K562 (cell line): ENCODE data around the gene FBXO22. TPM values are rescaled to one million over a fixed set of nuclear protein-coding genes. Genes with fewer than 3 reads are reported as not detected.

Experiments
- EGR1 ChIP-seq: fragments of 450-650 bp; conservative IDR thresholded peaks from 2 replicates; pipeline ENCODE4 v1.6.1; 2017; ENCODE audit warnings: mild to moderate bottlenecking
- ERF ChIP-seq: fragments of 450-650 bp; formaldehyde crosslinking; IDR thresholded peaks from 2 replicates; pipeline ENCODE4 v1.4.0; 2020; ENCODE audit warnings: mild to moderate bottlenecking, mixed read lengths
- FOXA3 ChIP-seq, 2 experiments: fragments of 450-650 bp in 1 of 2; sonication (generic) in 1 of 2; formaldehyde crosslinking; IDR thresholded peaks in 1 of 2; conservative IDR thresholded peaks in 1 of 2; 2 replicates each; pipeline versions ENCODE4 v1.4.0 to v1.8.0; 2020 to 2022; ENCODE audit warnings: mild to moderate bottlenecking in 2 of 2, missing genetic modification reagents in 1 of 2
- HNRNPL ChIP-seq: fragments of 200-400 bp; formaldehyde crosslinking; IDR thresholded peaks from 2 replicates; pipeline ENCODE4 v1.6.1; 2017; ENCODE audit warnings: low read depth, mild to moderate bottlenecking, low read length
- ILF3 ChIP-seq: fragments of 450-650 bp; IDR thresholded peaks from 2 replicates; pipeline ENCODE4 v1.6.1; 2018; ENCODE audit warnings: antibody characterized with exemption, mild to moderate bottlenecking, moderate library complexity, borderline replicate concordance
- MCM7 ChIP-seq, 2 experiments: fragments of 450-650 bp; IDR thresholded peaks; 2 replicates each; pipeline ENCODE4 v1.6.1; 2016 to 2018
- MLLT1 ChIP-seq, 2 experiments: fragments of 450-650 bp; IDR thresholded peaks; 2 replicates each; pipeline ENCODE4 v1.6.1; 2016
- NFATC3 ChIP-seq: fragments of 450-650 bp; IDR thresholded peaks from 2 replicates; pipeline ENCODE4 v1.6.1; 2017; ENCODE audit warnings: mild to moderate bottlenecking
- PTRF ChIP-seq: fragments of 450-650 bp; IDR thresholded peaks from 2 replicates; pipeline ENCODE4 v1.6.1; 2016; ENCODE audit warnings: mild to moderate bottlenecking, missing genetic modification characterization, missing compliant biosample characterization
- TAF1 ChIP-seq: IDR thresholded peaks from 2 replicates; pipeline ENCODE4 v1.6.1; 2011; ENCODE audit warnings: mild to moderate bottlenecking, low read length, moderate library complexity; ENCODE audit not compliant: insufficient read depth, control insufficient read depth, severe bottlenecking; ENCODE audit errors: extremely low read depth
- ZFP36 ChIP-seq: fragments of 150-350 bp; IDR thresholded peaks from 2 replicates; pipeline ENCODE4 v1.6.1; 2018; ENCODE audit warnings: low read length, low read depth; ENCODE audit not compliant: partially characterized antibody
- ZNF12 ChIP-seq: sonication (generic); formaldehyde crosslinking; IDR thresholded peaks from 2 replicates; pipeline ENCODE4 v1.4.0; 2020; ENCODE audit warnings: mild to moderate bottlenecking, missing genetic modification reagents
- polyA plus RNA-seq, 8 experiments: library from polyadenylated mRNA; depleted of rRNA in 4 of 8; stranded (reverse) in 5 of 8; unstranded in 3 of 8; fragments of >200 nt; fragmentation: Nextera tagmentation in 2 of 8; fragmentation: Illumina TruSeq in 1 of 8; extraction: Ambion mirVana in 2 of 8; extraction: Trizol in 1 of 8; gene quantifications; 2 replicates each; pipeline versions ENCODE4 v1.2.1 to v1.2.3, GENCODE V29; 2011 to 2014; ENCODE audit warnings: inconsistent platforms in 1 of 8, missing spikeins in 1 of 8
- total RNA-seq, 7 experiments: library from RNA; depleted of rRNA in 6 of 7; stranded (reverse); fragments of >200 nt in 6 of 7; fragmentation: Illumina TruSeq in 2 of 7; extraction: Trizol in 2 of 7; gene quantifications; 2 replicates each; pipeline versions ENCODE4 v1.2.1 to v1.2.3, GENCODE V29; 2011 to 2021; ENCODE audit warnings: low replicate concordance in 1 of 7
- TF ChIP-seq, protein P1 (sequence below): fragments of 450-650 bp; IDR thresholded peaks from 2 replicates; pipeline ENCODE4 v1.6.1; 2016; ENCODE audit warnings: mild to moderate bottlenecking, moderate library complexity
- TF ChIP-seq, protein P2 (sequence below): fragments of 250-450 bp; sonication (Bioruptor Pico); IDR thresholded peaks from 2 replicates; pipeline ENCODE4 v1.8.0; 2021; ENCODE audit warnings: borderline replicate concordance, mild to moderate bottlenecking, moderate library complexity; ENCODE audit not compliant: poor library complexity, severe bottlenecking

FBXO22 gene
- total and polyA plus RNA-seq, 9 of the 15 experiments (the other 6 are each of a cell fraction or from before 2014, with no cell fraction given), result 24.4 to 99.4 (median 66.5) TPM

GRCh38 chr15:75864213-75865059 lies 39.2 kb upstream of the FBXO22 start (continued):
- TF ChIP-seq MCM7 (IDR thresholded peaks at IDR 0.05), result no peak
- TF ChIP-seq ZFP36, result no peak
- TF ChIP-seq NFATC3, result no peak
- TF ChIP-seq TAF1, result no peak
- TF ChIP-seq, protein P1, sequence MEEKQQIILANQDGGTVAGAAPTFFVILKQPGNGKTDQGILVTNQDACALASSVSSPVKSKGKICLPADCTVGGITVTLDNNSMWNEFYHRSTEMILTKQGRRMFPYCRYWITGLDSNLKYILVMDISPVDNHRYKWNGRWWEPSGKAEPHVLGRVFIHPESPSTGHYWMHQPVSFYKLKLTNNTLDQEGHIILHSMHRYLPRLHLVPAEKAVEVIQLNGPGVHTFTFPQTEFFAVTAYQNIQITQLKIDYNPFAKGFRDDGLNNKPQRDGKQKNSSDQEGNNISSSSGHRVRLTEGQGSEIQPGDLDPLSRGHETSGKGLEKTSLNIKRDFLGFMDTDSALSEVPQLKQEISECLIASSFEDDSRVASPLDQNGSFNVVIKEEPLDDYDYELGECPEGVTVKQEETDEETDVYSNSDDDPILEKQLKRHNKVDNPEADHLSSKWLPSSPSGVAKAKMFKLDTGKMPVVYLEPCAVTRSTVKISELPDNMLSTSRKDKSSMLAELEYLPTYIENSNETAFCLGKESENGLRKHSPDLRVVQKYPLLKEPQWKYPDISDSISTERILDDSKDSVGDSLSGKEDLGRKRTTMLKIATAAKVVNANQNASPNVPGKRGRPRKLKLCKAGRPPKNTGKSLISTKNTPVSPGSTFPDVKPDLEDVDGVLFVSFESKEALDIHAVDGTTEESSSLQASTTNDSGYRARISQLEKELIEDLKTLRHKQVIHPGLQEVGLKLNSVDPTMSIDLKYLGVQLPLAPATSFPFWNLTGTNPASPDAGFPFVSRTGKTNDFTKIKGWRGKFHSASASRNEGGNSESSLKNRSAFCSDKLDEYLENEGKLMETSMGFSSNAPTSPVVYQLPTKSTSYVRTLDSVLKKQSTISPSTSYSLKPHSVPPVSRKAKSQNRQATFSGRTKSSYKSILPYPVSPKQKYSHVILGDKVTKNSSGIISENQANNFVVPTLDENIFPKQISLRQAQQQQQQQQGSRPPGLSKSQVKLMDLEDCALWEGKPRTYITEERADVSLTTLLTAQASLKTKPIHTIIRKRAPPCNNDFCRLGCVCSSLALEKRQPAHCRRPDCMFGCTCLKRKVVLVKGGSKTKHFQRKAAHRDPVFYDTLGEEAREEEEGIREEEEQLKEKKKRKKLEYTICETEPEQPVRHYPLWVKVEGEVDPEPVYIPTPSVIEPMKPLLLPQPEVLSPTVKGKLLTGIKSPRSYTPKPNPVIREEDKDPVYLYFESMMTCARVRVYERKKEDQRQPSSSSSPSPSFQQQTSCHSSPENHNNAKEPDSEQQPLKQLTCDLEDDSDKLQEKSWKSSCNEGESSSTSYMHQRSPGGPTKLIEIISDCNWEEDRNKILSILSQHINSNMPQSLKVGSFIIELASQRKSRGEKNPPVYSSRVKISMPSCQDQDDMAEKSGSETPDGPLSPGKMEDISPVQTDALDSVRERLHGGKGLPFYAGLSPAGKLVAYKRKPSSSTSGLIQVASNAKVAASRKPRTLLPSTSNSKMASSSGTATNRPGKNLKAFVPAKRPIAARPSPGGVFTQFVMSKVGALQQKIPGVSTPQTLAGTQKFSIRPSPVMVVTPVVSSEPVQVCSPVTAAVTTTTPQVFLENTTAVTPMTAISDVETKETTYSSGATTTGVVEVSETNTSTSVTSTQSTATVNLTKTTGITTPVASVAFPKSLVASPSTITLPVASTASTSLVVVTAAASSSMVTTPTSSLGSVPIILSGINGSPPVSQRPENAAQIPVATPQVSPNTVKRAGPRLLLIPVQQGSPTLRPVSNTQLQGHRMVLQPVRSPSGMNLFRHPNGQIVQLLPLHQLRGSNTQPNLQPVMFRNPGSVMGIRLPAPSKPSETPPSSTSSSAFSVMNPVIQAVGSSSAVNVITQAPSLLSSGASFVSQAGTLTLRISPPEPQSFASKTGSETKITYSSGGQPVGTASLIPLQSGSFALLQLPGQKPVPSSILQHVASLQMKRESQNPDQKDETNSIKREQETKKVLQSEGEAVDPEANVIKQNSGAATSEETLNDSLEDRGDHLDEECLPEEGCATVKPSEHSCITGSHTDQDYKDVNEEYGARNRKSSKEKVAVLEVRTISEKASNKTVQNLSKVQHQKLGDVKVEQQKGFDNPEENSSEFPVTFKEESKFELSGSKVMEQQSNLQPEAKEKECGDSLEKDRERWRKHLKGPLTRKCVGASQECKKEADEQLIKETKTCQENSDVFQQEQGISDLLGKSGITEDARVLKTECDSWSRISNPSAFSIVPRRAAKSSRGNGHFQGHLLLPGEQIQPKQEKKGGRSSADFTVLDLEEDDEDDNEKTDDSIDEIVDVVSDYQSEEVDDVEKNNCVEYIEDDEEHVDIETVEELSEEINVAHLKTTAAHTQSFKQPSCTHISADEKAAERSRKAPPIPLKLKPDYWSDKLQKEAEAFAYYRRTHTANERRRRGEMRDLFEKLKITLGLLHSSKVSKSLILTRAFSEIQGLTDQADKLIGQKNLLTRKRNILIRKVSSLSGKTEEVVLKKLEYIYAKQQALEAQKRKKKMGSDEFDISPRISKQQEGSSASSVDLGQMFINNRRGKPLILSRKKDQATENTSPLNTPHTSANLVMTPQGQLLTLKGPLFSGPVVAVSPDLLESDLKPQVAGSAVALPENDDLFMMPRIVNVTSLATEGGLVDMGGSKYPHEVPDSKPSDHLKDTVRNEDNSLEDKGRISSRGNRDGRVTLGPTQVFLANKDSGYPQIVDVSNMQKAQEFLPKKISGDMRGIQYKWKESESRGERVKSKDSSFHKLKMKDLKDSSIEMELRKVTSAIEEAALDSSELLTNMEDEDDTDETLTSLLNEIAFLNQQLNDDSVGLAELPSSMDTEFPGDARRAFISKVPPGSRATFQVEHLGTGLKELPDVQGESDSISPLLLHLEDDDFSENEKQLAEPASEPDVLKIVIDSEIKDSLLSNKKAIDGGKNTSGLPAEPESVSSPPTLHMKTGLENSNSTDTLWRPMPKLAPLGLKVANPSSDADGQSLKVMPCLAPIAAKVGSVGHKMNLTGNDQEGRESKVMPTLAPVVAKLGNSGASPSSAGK, result no peak
- no peak for TF ChIP-seq ZNF12 (CRISPR knock-in tag)
- TF ChIP-seq ERF, result no peak
- no peak for TF ChIP-seq EGR1
- TF ChIP-seq FOXA3 (CRISPR knock-in tag; conservative IDR thresholded peaks at IDR 0.05 in 1 of 2, IDR thresholded peaks at IDR 0.05 in 1 of 2), result no peak
- TF ChIP-seq, protein P2, sequence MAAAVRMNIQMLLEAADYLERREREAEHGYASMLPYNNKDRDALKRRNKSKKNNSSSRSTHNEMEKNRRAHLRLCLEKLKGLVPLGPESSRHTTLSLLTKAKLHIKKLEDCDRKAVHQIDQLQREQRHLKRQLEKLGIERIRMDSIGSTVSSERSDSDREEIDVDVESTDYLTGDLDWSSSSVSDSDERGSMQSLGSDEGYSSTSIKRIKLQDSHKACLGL (CRISPR knock-in tag), result no peak
- TF ChIP-seq HNRNPL, result no peak
- TF ChIP-seq ILF3, result no peak
- TF ChIP-seq MLLT1 (IDR thresholded peaks at IDR 0.05), result no peak
- no peak for TF ChIP-seq PTRF (tag)
